ENCODE data around the gene TUBB6. TPM values are rescaled to one million over a fixed set of nuclear protein-coding genes. Genes with fewer than 3 reads are reported as not detected.
A peak's percentile ranks its signal among the peaks of the same experiment; 100 is the strongest.

Gene TUBB6
- total RNA-seq, 6 experiments from 2014 or later: 434 to 602 (median 568) TPM

DNA sequence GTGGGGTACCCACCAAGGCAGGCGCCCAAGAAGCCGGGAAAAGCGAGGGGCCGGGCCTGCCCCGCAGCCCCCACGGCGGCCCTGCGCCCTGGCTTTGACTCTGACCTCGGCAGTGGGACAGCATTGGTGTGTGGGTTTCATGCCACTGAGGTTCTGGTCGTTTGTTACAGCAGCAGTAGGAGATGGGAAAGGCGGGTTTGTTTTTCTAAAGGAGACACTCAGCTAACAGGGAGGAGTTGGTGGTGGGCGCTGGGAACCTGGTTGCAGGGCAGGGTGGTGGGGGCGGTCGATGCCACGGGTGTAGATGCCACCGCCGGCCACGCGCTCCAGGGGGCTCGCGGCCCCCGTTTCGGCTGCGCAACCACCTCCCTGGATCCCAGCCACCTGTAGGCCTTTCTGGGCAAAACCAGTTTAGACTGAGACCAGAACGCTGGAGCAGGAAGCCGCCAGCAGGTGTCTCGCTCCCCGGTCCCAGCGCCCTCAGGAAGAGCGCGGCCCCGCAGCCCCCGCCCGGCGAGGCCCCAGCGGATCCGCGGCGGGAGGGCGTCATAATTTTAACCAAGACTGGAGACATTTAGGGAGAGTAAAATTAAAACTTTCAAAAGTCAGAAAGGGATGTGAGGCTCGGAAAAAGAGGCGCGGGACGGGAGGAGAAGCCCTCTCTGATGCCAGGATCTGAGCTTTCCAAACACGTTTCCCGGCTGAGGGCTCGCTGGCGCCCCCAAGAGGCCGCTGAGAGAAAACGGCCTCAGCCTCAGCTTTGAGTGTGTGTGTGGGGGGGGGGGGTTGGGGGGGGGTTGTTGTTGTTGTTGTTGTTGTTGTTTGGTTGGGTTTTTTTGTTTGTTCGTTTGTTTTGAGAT lies 36.4 kb upstream of the TUBB6 start:
- peaks cover 11% of the 10 kb centered on the region for H3K27me3 Mint-ChIP-seq (ENCODE audit: insufficient read depth)
- DNase-seq: peak; percentile 75
- H3K4me3 Mint-ChIP-seq: peak overlapping the region; percentile 87
- peak overlapping the region; percentile 83 for H3K27ac Mint-ChIP-seq
- no peaks in the 10 kb centered on the region for H3K4me1 Mint-ChIP-seq (ENCODE audit: low read depth)
- H3K9me3 Mint-ChIP-seq: no peaks in the 10 kb centered on the region
- H3K36me3 Mint-ChIP-seq (ENCODE audit: low read depth): no peaks in the 10 kb centered on the region
- TF ChIP-seq, protein P1, sequence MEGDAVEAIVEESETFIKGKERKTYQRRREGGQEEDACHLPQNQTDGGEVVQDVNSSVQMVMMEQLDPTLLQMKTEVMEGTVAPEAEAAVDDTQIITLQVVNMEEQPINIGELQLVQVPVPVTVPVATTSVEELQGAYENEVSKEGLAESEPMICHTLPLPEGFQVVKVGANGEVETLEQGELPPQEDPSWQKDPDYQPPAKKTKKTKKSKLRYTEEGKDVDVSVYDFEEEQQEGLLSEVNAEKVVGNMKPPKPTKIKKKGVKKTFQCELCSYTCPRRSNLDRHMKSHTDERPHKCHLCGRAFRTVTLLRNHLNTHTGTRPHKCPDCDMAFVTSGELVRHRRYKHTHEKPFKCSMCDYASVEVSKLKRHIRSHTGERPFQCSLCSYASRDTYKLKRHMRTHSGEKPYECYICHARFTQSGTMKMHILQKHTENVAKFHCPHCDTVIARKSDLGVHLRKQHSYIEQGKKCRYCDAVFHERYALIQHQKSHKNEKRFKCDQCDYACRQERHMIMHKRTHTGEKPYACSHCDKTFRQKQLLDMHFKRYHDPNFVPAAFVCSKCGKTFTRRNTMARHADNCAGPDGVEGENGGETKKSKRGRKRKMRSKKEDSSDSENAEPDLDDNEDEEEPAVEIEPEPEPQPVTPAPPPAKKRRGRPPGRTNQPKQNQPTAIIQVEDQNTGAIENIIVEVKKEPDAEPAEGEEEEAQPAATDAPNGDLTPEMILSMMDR (IDR thresholded peaks at IDR 0.05): peak; percentile 88

DNA sequence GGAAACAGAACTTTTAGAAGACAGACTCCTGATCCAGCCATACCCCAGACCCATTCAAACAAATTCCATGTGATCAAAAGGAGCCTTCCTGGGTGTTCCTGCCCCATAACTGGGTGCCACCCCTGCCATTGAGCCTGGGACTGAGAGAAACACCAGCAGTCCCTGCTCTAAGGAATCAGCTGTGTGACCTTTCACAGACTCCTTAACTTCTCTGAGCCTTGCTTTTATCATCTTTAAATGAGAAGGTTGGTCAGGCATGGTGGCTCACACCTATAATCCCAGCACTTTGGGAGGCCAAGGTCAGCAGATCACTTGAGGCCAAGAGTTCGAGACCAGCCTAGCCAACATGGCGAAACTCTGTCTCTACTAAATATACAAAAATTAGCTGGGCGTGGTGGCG lies 33.2 kb upstream of the TUBB6 start:
- peaks cover 5% of the 10 kb centered on the region; the same call in 1 of the 2 replicates for H3K27me3 Mint-ChIP-seq (ENCODE audit: insufficient read depth)
- H3K4me1 Mint-ChIP-seq (ENCODE audit: low read depth): peaks cover 30% of the 10 kb centered on the region

GRCh38 chr18:12276736-12277554 lies 31.1 kb upstream of the TUBB6 start:
- Mint-ChIP-seq H3K9me3 (no peaks in the 10 kb centered on the region), H3K4me1 (ENCODE audit: low read depth) (peaks cover 51% of the 10 kb centered on the region), H3K27ac (peak overlapping the region; percentile 66), H3K36me3 (ENCODE audit: low read depth) (peaks cover 12% of the 10 kb centered on the region; the same call in 1 of the 2 replicates), H3K27me3 (ENCODE audit: insufficient read depth) (peaks cover 5% of the 10 kb centered on the region; the same call in 1 of the 2 replicates), H3K4me3 (peak overlapping the region; percentile 36)
- DNase-seq: no peak
- TF ChIP-seq, protein P1 (IDR thresholded peaks at IDR 0.05): no peak

More for the DNA sequence above, 33.2 kb upstream of the TUBB6 start:
- Mint-ChIP-seq H3K9me3 (no peaks in the 10 kb centered on the region), H3K36me3 (ENCODE audit: low read depth) (0 out of 2 replicates have a peak, but pooled peaks cover 2% of the 10 kb centered on the region), H3K27ac (no peak overlapping the region), H3K4me3 (no peak overlapping the region)
- TF ChIP-seq, protein P1 (IDR thresholded peaks at IDR 0.05): no peak
- no peak for DNase-seq

- peaks cover 5% of the 10 kb centered on the region; the same call in 1 of the 2 replicates for H3K27me3 Mint-ChIP-seq (ENCODE audit: insufficient read depth)
- peak overlapping the region; percentile 99 for H3K27ac Mint-ChIP-seq
- TF ChIP-seq, protein P1 (IDR thresholded peaks at IDR 0.05): peak; percentile 60
- peak overlapping the region; percentile 89 for H3K4me3 Mint-ChIP-seq
- peaks cover 17% of the 10 kb centered on the region; the same call in 1 of the 2 replicates for H3K36me3 Mint-ChIP-seq (ENCODE audit: low read depth)
- DNase-seq: no peak
- no peaks in the 10 kb centered on the region for H3K9me3 Mint-ChIP-seq
- peaks cover 64% of the 10 kb centered on the region for H3K4me1 Mint-ChIP-seq (ENCODE audit: low read depth)
Observed at GRCh38 chr18:12278215-12278671, 29.8 kb upstream of the TUBB6 start.
